Stimulated activated CD8-positive, alpha-beta memory T cell treated with anti-CD3 and anti-CD28 coated beads, Interleukin-4, amount 100 ng/mL, for 4 hours (primary cell): ENCODE results near the gene BTF3.
"Not testable (repeated sequence)": the region's sequence is repeated elsewhere in the genome, so short reads cannot be mapped to it uniquely, and the experiment has no call there.

Experiments
- DNase-seq, 2 donors: peaks; one replicate each; pipeline ENCODE4 v3.0.0-alpha.2; 2020; ENCODE audit warnings: low read depth in 2 of 2, low spot score in 1 of 2

Gene BTF3

DNA sequence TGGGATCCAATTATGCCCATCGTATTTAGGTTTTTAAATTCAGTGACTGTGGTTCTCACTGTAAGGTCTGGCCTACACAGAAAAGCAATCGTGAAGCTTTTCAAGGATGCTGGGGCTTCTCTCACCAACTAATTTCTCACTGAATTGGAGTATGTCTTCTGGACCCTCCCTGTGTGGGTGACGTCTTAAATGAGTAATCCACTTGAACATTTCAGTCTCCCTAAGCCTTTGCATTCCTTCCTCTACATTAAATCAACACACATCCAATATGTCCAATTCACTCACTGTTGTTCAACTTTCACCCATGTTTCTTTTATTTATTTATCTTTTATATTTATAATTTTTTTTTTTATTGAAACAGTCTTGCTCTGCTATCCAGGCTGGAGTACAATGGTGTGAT, 12.5 kb upstream of the BTF3 start:
- no peak for DNase-seq

DNA sequence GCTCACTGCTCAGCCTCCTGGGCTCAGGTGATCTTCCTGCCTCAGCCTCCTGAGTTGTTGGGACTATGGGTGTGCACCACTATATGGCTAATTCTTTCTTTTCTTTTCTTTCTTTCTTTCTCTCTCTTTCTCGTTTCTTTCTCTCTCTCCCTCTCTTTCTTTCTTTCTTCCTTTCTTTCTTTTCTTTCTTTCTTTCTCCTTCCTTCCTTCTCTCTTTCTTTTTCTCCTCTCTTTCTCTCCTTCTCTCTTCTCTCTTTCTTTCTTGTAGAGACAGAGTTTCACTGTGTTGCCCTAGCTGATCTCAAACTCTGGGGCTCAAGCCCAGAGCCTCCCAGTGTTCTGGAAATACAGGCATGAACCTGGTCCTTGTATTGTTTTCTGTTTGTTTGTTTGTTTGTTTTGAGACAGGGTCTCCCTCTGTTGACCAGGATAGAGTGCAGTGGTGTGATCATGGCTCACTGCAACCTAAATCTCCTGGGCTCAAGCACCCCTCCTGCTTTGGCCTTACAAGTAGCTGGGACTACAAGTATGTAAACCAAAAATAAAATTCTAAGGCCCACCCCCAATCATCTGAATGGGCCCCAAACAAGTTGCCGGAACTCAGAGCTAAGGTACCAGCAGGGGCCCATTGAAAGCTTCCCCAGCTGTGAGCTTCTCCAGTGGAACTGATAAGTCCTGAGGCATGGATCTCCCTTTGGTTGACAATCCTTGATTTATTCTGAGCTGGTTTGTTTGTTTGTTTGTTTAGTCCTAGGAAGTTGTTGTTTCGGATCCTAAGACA, 11.9 kb upstream of the BTF3 start:
- no peak for DNase-seq

DNA sequence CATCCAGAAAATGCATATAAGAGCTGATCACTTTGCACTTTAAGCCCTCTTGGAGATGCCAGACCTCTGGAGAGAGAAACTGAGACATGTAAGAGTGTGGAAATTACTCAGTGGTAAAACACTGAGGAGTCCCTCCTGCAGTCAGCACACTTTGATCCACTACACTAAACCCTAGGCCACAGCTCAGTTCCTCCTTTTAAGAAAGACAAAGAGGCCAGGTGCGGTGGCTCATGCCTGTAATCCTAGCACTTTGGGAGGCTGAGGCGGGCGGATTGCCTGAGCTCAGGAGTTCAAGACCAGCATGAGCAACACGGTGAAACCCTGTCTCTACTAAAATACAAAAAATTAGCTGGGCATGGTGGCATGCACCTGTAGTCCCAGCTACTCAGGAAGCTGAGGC, 11.0 kb upstream of the BTF3 start:
- DNase-seq = not testable (repeated sequence)

DNA sequence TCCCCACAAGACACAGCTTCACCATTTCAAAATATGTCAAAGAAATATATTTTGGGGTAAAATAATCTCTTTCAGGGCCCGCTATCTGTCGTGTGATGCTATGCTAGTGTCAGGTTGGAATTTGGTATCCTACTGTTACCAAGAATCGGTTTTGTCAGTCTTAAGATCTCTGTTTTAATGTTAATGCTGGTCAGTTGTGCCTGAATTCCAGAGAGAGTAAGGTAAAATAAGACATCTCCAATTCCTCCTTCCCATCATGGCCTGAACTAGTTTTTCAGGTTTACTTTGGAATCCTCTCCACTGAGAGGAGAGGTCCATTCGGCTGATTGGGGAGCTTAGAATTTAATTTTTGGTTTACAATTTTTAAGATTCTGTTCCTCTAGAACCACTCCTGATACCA, 10.4 kb upstream of the BTF3 start:
- no peak for DNase-seq

DNA sequence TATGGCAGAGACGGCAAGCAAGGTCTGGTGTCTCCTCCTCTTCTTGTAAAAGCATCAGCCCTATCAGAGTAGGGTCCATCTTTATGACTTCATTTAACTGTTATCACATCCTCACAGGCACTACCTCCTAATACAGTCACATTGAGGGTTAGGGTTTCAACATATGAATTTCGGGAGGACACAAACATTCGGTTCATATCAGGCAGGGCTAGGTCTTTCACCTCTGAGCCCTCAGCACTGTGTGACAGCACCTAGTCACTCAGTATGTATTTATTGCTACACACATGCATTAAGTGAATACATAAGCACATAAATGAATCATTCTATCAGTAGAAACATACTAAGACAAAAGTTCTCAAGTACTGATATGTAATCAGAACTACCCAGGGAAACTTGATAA, 9.4 kb upstream of the BTF3 start:
- DNase-seq = no peak

DNA sequence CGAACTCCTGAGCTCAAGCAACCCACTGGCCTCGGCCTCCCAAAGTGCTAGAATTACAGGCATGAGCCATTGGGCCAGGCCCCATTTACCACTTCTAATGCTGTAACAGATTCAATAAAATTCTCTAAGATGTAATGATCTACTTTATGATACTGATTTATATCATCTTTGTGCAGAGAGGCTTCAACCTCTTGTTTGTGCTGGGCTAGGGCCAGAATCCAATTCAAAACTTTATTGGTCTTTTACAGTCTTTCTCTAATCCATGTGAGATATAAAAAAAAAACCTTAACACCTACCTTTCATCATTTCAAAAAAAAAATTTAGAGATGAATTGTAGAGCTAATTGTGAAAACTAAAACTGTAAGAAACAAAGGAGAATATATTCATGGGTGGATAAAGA, 8.2 kb upstream of the BTF3 start:
- DNase-seq = no peak

DNA sequence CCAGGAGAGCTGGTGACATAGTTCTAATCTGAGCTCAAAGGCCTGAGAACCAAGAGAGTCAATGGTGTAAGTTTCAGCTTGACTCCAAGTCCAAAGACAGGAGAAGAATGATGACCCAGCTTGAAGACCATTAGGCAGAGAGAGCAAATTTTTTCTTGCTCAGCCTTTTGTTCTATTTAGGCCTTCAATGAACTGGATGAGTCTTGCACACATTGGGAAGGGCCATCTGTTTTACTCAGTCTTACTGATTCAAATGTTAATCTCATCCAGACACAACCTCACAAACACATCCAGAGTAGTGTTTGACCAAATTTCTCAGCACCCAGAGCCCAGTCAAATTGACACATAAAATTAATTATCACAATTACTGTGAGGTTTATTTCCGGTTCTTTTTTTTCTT, 7.1 kb upstream of the BTF3 start:
- no peak for DNase-seq

DNA sequence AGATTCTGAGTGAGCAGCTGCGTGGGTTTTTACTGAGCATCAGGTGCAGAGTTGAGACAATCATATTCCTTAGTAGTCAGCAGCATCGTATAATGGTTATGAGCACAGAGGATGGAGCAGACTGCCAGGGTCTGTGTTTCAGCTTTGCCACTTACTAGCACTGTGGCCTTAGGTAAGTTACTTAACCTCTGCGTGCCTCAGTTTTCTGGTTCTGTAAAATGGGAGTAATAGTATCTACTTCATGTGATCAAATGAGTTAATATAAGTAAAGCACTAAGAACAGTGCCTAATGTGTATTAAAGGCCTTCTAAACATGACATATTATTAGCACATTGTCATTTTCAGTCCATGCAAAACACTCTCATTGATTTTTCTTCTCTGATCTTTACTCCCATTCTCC, 4.8 kb upstream of the BTF3 start:
- no peak for DNase-seq

DNA sequence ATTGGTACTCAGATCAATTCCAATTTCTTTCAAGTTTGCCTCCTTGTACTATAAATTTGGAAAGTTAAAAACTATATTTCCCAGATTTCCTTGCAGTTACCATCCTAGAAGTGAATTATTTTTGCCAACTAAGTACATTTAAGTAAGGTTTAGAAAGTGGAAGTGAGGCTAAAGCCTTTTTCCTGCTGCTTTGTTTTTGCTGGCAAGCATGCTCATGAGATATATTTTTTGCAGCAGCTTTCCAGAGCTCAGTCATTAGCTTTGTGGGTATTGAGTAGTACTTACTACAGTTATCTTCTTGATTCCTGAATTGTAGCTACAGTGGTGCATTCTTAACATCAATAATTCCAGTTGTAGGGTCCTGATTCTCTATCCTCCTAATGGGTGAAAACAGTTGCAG, 3.5 kb upstream of the BTF3 start:
- DNase-seq = no peak

DNA sequence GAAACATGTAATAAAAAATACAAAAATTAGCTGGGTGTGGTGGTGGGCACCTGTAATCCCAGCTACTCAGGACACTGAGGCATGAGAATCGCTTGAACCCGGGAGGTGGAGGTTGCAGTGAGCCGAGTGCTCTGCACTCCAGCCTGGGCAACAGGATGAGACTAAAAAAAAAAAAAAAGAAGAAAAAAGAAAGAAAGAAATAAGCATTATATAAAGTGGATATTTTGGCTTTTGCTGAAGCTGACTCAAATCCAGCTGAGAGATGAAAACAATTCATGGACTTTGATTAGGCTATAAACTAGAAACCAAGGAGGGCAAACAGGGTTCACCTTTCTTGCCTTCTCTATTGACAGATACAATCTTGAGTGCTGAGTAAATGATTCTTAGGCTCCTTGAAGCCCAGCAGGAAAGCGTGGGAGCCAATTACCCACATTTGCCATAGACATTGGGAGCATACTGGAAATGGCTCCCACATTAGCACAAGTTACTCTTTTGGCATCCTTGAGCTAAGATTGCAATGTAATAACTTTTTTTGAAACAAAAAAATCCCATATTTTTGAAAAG, 2.4 kb upstream of the BTF3 start:
- no peak for DNase-seq

DNA sequence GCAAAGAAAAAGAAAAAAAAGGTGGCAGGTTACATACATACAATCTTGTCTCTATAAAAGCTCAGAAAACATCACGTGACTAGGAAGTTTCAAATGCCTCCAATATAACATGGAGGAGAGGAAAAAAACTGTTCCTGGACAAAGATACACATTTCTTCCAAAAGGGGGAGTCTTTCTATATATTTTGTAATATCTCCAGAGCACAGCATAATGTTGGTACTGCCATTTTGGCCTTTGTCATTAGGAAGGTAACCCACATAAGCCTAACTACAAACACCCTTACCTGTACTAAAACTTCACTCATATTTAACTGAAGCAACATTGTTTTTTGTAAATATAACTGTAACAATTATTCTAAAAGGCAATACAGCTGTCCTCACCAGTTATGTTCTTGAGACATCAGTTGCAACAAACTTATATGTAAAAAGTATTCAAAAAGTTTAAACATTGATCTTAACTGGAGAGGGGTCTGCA, 1.2 kb upstream of the BTF3 start:
- DNase-seq = no peak

DNA sequence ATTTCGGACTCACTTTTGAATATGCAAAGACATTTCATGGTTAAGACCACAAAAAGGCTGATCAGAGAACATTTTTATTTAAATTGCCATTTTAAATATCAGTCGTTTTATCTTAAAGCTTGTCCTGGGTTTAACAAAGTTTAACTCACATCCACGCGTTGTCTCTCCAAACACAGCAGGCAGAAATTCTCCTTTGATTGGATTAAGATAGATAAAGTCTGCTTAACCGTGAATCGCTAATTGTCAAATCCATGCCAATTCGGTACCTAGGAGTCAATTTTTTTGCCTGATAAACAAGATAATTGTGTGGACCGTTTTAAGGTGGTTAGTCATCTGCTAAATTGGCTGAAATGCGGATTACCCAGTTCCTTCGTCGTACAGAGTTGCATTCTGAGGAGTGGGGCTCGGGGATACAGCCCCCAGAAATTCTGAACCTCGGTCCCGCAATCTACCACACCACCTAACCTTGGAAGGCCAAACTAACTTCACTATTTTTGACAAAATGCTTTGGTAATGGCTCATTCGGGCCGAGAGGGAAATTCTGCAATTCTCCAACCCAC, 665 bp upstream of the BTF3 start:
- no peak for DNase-seq

DNA sequence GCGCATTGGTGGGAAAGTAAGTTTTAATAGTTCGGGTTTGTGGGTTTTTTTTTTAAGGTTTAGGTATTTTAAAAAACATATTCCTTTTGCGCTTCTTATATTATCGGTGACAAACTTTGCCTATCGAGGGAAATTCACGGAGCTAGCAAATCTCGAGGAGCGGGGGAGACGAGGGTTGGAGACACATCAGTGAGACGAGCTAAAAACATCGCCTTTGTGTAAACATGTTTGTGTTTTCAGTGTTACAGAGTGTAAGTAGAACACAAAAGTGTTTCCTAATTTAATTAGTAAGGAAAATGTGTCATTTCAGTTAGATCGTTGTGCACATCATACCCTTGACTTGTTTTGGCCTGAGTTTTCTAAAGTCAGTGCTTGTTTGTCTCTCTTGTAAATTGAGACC, 945 bp downstream of the BTF3 start:
- no peak for DNase-seq

DNA sequence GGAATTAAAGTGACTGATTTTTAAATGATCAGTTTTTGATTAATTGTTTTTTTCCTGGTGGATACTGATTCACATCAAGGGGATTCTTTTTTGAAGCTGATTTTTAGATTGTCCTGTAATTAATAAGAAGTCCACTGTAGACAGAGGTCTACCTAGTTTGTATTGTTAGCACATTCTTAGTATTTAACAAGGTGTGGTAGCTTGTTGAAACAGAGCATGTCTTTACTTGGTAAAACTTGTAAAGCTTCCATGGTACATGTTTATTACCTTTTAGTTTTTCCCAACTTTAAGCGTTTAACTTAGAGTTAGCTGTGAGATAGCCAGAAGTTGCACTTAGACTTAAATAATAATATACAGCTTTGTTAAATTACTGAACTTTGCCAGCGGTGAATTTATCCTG, 1.5 kb downstream of the BTF3 start:
- no peak for DNase-seq

DNA sequence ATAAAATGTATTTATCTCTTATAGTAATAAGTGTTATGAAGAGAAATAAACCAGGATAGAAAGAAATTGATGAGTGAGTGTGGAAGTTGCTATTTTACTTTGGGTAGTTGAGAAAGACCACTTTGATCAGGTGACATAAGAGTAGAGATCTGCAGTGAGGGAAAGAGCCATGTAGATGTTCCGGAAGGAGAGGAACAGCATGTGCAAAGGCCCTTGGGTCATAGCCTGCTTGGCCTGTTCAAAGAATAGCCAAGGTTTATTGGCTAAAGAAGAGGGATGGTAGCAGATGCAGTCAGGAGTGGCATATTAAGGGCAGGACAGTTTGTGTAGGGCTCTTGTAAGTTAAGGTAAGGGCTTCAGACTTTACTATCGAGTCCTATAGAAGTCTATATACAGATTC, 3.2 kb downstream of the BTF3 start:
- DNase-seq = no peak

DNA sequence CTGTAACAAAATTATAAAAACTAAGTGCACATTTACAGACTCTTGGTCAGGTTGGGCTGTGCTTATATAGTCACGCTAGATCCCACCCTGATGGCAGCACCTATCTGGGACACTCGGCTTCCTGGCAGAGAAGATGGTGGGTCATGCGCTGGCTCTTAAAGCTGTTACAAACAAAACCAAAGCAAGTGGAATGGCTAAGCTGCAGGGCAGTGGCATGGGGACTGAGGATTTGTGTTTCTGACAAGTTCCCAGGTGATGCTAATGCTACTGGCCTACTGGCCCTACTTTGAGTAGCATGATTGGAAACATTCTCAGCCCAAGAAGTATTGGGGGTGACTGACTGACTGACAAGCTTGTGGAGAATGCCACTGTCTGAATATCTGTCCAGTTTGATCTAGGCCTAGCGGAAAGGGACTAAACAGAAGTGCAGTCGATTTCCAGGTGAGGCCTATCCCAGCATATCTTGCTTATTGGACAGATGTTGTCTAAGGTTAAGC, 8.3 kb downstream of the BTF3 start:
- DNase-seq = no peak

DNA sequence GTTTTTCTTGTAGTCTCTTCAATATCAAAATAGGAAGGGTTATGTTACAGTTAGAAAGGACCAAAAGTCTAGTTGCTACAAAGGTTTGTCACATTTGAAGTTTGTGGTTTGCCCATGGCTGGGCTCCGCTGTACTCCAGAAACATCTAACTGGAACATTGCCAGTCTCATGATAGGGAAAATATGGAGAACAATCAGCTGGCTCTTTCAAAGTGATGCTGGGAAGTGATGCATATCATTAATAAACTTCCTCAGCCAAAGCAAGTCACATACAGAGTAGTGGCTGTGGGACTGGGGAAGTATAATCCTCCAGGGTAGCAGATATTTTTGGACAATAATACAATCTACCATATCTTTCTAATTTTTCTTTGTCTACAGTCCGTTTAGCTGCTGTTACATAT, 8.8 kb downstream of the BTF3 start:
- DNase-seq = no peak

DNA sequence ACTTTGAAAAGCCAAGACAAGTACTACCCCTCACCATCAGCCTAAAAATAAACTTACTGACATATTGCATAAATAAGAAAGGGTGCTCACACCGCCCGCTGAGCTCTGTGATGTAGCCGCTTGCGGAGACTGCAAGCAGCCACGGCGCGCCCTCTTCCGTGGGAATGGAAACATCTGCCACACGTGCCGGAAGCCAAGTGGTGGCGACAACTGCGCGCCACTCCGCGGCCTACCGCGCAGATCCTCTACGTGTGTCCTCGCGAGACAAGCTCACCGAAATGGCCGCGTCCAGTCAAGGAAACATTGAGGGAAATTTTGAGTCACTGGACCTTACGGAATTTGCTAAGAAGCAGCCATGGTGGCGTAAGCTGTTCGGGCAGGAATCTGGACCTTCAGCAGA, 10.3 kb downstream of the BTF3 start:
- not testable (repeated sequence) for DNase-seq

DNA sequence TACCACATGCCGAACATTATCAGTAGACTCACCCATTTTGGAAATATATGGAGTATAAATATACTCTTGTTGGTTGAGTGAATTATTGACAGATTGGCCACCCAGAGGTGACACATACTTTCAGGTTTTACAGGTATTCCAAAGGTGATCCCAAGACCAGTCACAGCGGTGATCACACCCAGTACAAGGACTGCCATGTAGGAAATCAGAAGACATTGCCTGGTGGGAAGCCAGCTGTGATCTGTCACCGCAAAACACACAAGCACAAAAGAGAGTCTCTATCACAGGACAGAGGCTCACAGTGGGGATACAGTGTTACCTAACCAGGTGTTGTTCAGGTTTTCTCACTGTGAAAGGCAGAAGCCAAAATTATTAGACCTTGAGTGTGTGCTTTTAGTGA, 15.8 kb downstream of the BTF3 start:
- no peak for DNase-seq

DNA sequence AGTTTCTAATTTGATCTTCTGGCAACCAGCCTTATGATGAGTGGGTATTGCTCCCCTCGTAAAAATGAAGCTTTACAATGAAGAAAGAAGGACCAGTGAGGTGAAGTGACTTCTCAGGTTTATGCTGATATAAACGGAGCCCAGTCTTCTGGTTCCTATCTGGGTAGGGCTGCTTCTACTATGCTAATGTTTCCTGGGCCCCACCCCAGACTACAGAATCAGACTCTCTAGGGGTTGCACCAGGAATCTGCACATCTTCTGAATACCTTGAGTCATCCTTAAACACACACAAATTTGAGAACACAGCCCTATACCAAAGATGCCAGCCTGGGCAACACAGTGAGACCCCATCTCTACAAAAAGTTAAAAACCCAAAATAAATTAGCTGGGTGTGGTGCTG, 16.2 kb downstream of the BTF3 start:
- no peak for DNase-seq

DNA sequence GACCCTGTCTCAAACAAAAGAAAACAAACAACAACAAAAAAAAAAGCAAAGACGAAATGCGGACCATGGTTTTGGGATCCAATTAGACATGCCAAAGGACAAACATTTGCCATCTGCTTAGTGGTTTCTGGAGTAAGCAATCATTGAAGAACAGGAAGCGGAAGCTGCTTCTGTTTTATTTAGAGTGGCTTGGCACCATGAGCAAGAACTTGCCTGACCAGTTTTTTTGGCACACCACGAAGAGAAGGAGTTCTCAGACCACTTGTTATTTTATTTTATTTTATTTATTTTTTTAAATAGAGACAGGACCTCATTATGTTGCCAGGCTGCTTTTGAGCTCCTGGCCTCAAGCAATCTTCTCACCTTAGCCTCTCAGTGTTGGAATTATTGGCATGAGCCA, 17.0 kb downstream of the BTF3 start:
- DNase-seq = no peak

DNA sequence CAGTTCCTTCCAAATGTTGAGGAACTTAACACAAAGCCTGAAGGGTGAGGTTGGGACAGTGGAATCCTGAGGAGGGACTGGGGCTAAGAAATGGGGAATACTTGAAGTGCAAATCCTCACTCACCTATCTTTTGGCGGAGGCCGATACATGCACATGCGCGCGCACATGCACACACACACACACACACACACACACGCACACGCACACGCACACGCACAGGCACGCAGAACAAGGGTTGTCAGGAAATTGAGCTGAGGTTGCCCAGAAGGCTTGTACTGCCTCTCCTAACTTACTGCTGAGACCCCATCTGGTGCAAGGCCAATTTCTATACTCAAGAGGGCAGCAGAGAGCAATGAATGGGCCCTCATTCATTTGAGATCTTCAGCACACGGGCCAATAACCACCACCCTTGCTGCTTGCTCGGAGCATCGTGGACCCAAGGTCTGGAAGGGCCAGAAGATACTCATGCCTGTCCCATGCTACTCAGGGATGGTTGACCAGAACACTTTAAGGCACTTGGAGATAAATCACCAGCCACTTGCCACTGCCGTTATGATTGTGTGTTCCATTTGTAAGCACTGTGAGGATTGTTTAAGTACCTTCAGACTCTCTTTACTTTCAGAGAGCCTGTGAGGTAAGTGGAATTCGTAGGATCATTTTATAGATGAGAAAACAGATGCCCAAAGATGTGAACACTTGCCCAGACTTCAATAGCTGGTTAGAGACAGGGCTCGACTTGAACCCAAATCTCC, 21.5 kb downstream of the BTF3 start:
- peak; percentile 34 to 43 for DNase-seq
